Caco-2 (cell line): ENCODE measurements around the gene NHERF2. TPM values are rescaled to one million over a fixed set of nuclear protein-coding genes. Genes with fewer than 3 reads are reported as not detected.

ENCODE experiments used
- BruUV-seq: library from RNA; stranded (reverse); fragments of 400-500 nt; replicated peaks from 2 replicates; lab custom pipeline; 2021; lab: Mats Ljungman, UMichigan
- CTCF ChIA-PET: fragments of 300-600 bp; sonication (Branson Sonifier 250); formaldehyde crosslinking; loops from one replicate; lab custom pipeline; 2022; ENCODE audit warnings: antibody characterized with exemption; lab: Charles Lee
- POLR2A ChIA-PET: fragments of 300-600 bp; sonication (Branson Sonifier 250); formaldehyde crosslinking; loops from one replicate; lab custom pipeline; 2022; ENCODE audit warnings: antibody characterized with exemption; lab: Charles Lee
- DNase-seq, 2 experiments: peaks; one replicate each; pipeline versions ENCODE4 v3.0.0 to v3.0.0-alpha.2; 2020 to 2022
- H3K27me3 ChIP-seq: replicated peaks from 2 replicates; pipeline ENCODE4 v1.6.0; 2011; ENCODE audit warnings: low read length; ENCODE audit not compliant: control insufficient read depth, insufficient read depth
- H3K36me3 ChIP-seq: 2 replicates; pipeline ENCODE4 v1.5.1; 2011; ENCODE audit warnings: low read length; ENCODE audit not compliant: control insufficient read depth, insufficient read depth
- H3K4me1 ChIP-seq: fragments of 250-450 bp; sonication (Bioruptor Pico); 2 replicates; pipeline ENCODE4 v1.5.1; 2020; ENCODE audit warnings: mild to moderate bottlenecking
- H3K4me3 ChIP-seq: 2 replicates; pipeline ENCODE4 v1.5.1; 2011; ENCODE audit warnings: low read depth, mild to moderate bottlenecking, control low read depth, low read length
- H3K9me3 ChIP-seq: fragments of 250-450 bp; sonication (Bioruptor Pico); 2 replicates; pipeline ENCODE4 v1.5.1; 2020; ENCODE audit warnings: mild to moderate bottlenecking, moderate library complexity
- H3K27ac Mint-ChIP-seq: one replicate; pipeline ENCODE4 v1.8.0; 2022; ENCODE audit warnings: mixed read lengths; ENCODE audit not compliant: unreplicated experiment
- H3K27me3 Mint-ChIP-seq: one replicate; pipeline ENCODE4 v1.8.0; 2022; ENCODE audit warnings: mixed read lengths; ENCODE audit not compliant: insufficient read depth, unreplicated experiment
- H3K36me3 Mint-ChIP-seq: one replicate; pipeline ENCODE4 v1.8.0; 2022; ENCODE audit warnings: mild to moderate bottlenecking, mixed read lengths; ENCODE audit not compliant: insufficient read depth, unreplicated experiment
- H3K4me1 Mint-ChIP-seq: one replicate; pipeline ENCODE4 v1.8.0; 2022; ENCODE audit warnings: low read depth, mixed read lengths; ENCODE audit not compliant: unreplicated experiment
- H3K4me3 Mint-ChIP-seq: one replicate; pipeline ENCODE4 v1.8.0; 2022; ENCODE audit warnings: mild to moderate bottlenecking, moderate library complexity, mixed read lengths; ENCODE audit not compliant: unreplicated experiment
- H3K9me3 Mint-ChIP-seq: one replicate; pipeline ENCODE4 v1.8.0; 2022; ENCODE audit warnings: mixed read lengths; ENCODE audit not compliant: unreplicated experiment
- CTCF ChIP-seq, 2 experiments: fragments of 200-600 bp in 1 of 2; IDR thresholded peaks; 1 replicate in 1 of 2; 2 replicates in 1 of 2; pipeline versions ENCODE4 v1.5.1 to v1.8.0; 2011 to 2022; ENCODE audit warnings: antibody characterized with exemption in 1 of 2, control low read depth in 1 of 2, inconsistent platforms in 1 of 2, low read depth in 1 of 2, low read length in 1 of 2, mild to moderate bottlenecking in 1 of 2, moderate library complexity in 1 of 2; ENCODE audit not compliant: insufficient read depth in 1 of 2, severe bottlenecking in 1 of 2, unreplicated experiment in 1 of 2
- intact Hi-C: fragments of 100-400 bp; cut with micrococcal nuclease; formaldehyde crosslinking; loops from one replicate; pipeline ENCODE4 v1.10.0; 2022; ENCODE audit not compliant: unreplicated experiment
- total RNA-seq: library from RNA; stranded (reverse); gene quantifications from 2 replicates; pipeline ENCODE4 v1.2.3, GENCODE V29; 2022

Gene NHERF2
- total RNA-seq, 1 experiment from 2014 or later: 26.6 TPM

- no TSS peak for BruUV-seq
- no peaks in the 10 kb centered on the region for H3K9me3 Mint-ChIP-seq
- Histone ChIP-seq H3K4me1 (peaks cover 10% of the 10 kb centered on the region; the same call in 1 of the 2 replicates), H3K36me3 (no peaks in the 10 kb centered on the region), H3K27me3 (no peaks in the 10 kb centered on the region), H3K4me3 (peak overlapping the region; percentile 44; the same call in 1 of the 2 replicates), H3K9me3 (no peaks in the 10 kb centered on the region)
- no peaks in the 10 kb centered on the region for H3K36me3 Mint-ChIP-seq
- ChIA-PET CTCF (interaction anchor here (1.0 kb wide), 1 partner anchor 19 kb away, joined by 3 read pairs; the partner anchor contains the start of genes NTHL1 and TSC2), POLR2A (no interaction called here)
- peaks cover 9% of the 10 kb centered on the region for H3K4me1 Mint-ChIP-seq
- intact Hi-C loops: no loop called here
- H3K27me3 Mint-ChIP-seq: no peaks in the 10 kb centered on the region
- DNase-seq: no peak
- no peak overlapping the region for H3K27ac Mint-ChIP-seq
- TF ChIP-seq CTCF (IDR thresholded peaks at IDR 0.05; ENCODE audit: insufficient read depth in 1 of 2, low read depth in 1 of 2, low read length in 1 of 2, severe bottlenecking in 1 of 2, unreplicated experiment in 1 of 2): no peak
- H3K4me3 Mint-ChIP-seq: peak overlapping the region; percentile 73
Observed at GRCh38 chr16:2028146-2028545, 1.4 kb downstream of the NHERF2 start.

DNA sequence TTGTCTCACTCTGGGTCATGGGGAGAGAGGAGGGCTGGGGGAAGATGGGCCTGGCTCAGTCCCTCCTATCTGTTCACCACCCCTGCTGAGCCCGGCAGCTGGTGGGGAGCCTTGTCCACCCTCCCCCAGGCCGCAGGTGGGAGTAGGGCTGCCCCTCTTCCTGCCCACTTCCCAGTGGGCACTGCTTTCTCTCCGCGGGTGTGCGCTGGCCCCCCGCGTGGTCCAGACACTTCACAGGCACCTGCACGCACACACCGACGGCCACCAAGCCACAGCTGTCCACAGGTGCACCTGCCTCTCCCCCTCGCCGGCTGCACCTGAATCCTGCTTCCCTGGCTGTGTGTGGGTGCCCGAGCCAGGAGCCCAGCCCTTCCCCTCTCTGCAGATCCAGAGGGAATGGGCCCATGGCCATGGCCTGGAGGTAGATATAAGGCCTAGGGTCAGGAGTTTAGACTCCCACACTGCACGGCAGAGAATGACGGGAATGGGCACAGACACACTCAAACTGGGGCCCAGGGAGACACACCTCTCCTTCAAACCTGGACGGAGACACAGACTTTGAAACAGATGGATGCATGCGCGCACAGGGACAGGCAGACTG, 2.0 kb downstream of the NHERF2 start:
- POLR2A ChIA-PET: no interaction called here

DNA sequence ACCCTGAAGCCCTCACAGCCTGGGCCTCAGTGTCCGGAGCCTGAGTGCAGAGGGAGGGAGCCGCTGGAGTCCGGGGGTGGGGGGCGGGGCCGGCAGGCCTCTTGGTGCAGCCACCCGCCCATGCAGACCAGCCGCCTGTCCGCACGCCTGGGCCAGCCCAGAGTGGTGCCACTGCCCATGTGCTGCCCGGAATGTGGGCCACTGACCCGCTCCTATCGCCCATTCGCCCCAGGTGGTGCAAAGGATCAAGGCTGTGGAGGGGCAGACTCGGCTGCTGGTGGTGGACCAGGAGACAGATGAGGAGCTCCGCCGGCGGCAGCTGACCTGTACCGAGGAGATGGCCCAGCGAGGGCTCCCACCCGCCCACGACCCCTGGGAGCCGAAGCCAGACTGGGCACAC, 2.6 kb downstream of the NHERF2 start:
- ChIA-PET POLR2A (no interaction called here), CTCF (no interaction called here)
- intact Hi-C loops: no loop called here
- BruUV-seq: no TSS peak
- no peak for TF ChIP-seq CTCF (IDR thresholded peaks at IDR 0.05; ENCODE audit: insufficient read depth in 1 of 2, low read depth in 1 of 2, low read length in 1 of 2, severe bottlenecking in 1 of 2, unreplicated experiment in 1 of 2)
- Histone ChIP-seq H3K4me3 (no peak overlapping the region), H3K36me3 (no peaks in the 10 kb centered on the region; the same call in 1 of the 2 replicates), H3K27me3 (no peaks in the 10 kb centered on the region), H3K9me3 (no peaks in the 10 kb centered on the region), H3K4me1 (peaks cover 13% of the 10 kb centered on the region)
- no peak overlapping the region for H3K27ac Mint-ChIP-seq
- H3K4me3 Mint-ChIP-seq: no peak overlapping the region
- H3K9me3 Mint-ChIP-seq: no peaks in the 10 kb centered on the region
- no peaks in the 10 kb centered on the region for H3K27me3 Mint-ChIP-seq
- DNase-seq: no peak
- H3K4me1 Mint-ChIP-seq: peaks cover 2% of the 10 kb centered on the region
- H3K36me3 Mint-ChIP-seq: no peaks in the 10 kb centered on the region

More for the DNA sequence above, 2.0 kb downstream of the NHERF2 start:
- intact Hi-C loops: no loop called here
- Histone ChIP-seq H3K4me1 (peaks cover 10% of the 10 kb centered on the region), H3K36me3 (no peaks in the 10 kb centered on the region), H3K4me3 (no peak overlapping the region), H3K27me3 (no peaks in the 10 kb centered on the region), H3K9me3 (no peaks in the 10 kb centered on the region)
- H3K27ac Mint-ChIP-seq: no peak overlapping the region
- H3K27me3 Mint-ChIP-seq: no peaks in the 10 kb centered on the region
- TF ChIP-seq CTCF (IDR thresholded peaks at IDR 0.05; ENCODE audit: insufficient read depth in 1 of 2, low read depth in 1 of 2, low read length in 1 of 2, severe bottlenecking in 1 of 2, unreplicated experiment in 1 of 2): no peak
- no TSS peak for BruUV-seq
- DNase-seq: no peak
- CTCF ChIA-PET: interaction anchor here (1.0 kb wide), 1 partner anchor 19 kb away, joined by 3 read pairs; the partner anchor contains the start of genes NTHL1 and TSC2
- H3K9me3 Mint-ChIP-seq: no peaks in the 10 kb centered on the region
- no peak overlapping the region for H3K4me3 Mint-ChIP-seq
- no peaks in the 10 kb centered on the region for H3K36me3 Mint-ChIP-seq
- H3K4me1 Mint-ChIP-seq: peaks cover 6% of the 10 kb centered on the region
